Activated CD8-positive, alpha-beta memory T cell treated with anti-CD3 and anti-CD28 coated beads, Interleukin-2, amount 50 U/mL, for 24 hours (primary cell): ENCODE results near the gene ILK.

ENCODE experiments used
- DNase-seq: peaks from one replicate; pipeline ENCODE4 v3.0.0-alpha.2; 2020; ENCODE audit errors: extremely low read depth

The ILK gene

GRCh38 chr11:6603287-6604080, at the start of gene ILK, which contains the start of gene RRP8:
ILK (plus strand) TSS chr11:6603774; CDS start chr11:6604272, 498 bp downstream.
RRP8 (minus strand) TSS chr11:6603616; CDS start chr11:6603502, 114 bp downstream.
- peak; percentile 65 for DNase-seq

- no peak for DNase-seq
Observed at GRCh38 chr11:6554828-6555706, 48.5 kb upstream of the ILK start.

- no peak for DNase-seq
Observed at GRCh38 chr11:6556139-6556949, 47.2 kb upstream of the ILK start.

GRCh38 chr11:6557063-6557462, 46.5 kb upstream of the ILK start:
- DNase-seq = no peak

- DNase-seq = no peak
Observed at GRCh38 chr11:6557761-6558674, 45.6 kb upstream of the ILK start.

- DNase-seq = no peak
Observed at GRCh38 chr11:6559369-6559768, 44.2 kb upstream of the ILK start.

GRCh38 chr11:6561288-6561687, 42.3 kb upstream of the ILK start:
- DNase-seq = no peak

- DNase-seq = no peak
Observed at GRCh38 chr11:6563121-6563619, 40.4 kb upstream of the ILK start.

GRCh38 chr11:6563667-6564066, 39.9 kb upstream of the ILK start:
- no peak for DNase-seq

- DNase-seq = no peak
Observed at GRCh38 chr11:6565325-6565724, 38.2 kb upstream of the ILK start.

- DNase-seq = no peak
Observed at GRCh38 chr11:6565988-6566703, 37.4 kb upstream of the ILK start.

- no peak for DNase-seq
Observed at GRCh38 chr11:6566704-6567370, 36.7 kb upstream of the ILK start.

- no peak for DNase-seq
Observed at GRCh38 chr11:6567371-6567745, 36.2 kb upstream of the ILK start.

GRCh38 chr11:6568191-6568918, 35.2 kb upstream of the ILK start:
- no peak for DNase-seq

- DNase-seq = no peak
Observed at GRCh38 chr11:6569706-6570105, 33.9 kb upstream of the ILK start.

- DNase-seq = no peak
Observed at GRCh38 chr11:6570691-6571427, 32.7 kb upstream of the ILK start.

GRCh38 chr11:6571434-6572008, 32.1 kb upstream of the ILK start:
- no peak for DNase-seq

GRCh38 chr11:6572215-6572614, 31.4 kb upstream of the ILK start:
- no peak for DNase-seq
